ENCODE data around the gene DCD.
"Not testable (repeated sequence)": the region's sequence is repeated elsewhere in the genome, so short reads cannot be mapped to it uniquely, and the experiment has no call there.

Gene DCD

DNA sequence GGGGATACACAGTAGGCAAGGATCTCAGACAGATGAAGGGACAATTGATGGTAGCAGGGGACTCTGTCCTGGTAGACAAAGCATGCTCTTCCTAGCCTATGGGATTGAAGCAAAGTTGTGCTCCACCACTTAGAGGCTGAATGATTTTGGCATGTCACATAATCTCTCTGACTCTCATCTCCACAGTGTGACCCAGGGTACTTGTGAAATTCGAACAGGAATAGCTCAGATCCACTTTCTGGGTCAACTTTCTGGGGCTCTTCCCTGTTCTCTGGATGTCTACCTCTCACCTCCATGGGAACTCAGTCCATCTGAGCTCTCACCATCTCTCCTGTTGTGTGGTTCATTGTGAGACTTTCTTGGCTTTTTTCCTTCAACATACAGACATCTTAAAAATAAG is 1.7 kb upstream of the DCD start:
- Histone ChIP-seq H3K4me1 (ENCODE audit: low read length) (no peaks in the 10 kb centered on the region), H3K4me2 (ENCODE audit: low read length) (no peak overlapping the region), H3K4me3 (ENCODE audit: low read length) (no peak overlapping the region), H4K20me1 (ENCODE audit: insufficient read depth, low read length) (no peaks in the 10 kb centered on the region), H3K27ac (ENCODE audit: low read length) (no peak overlapping the region), H3K27me3 (ENCODE audit: low read depth, low read length) (peaks cover 35% of the 10 kb centered on the region), H3K9me3 (ENCODE audit: insufficient read depth, low read length) (no peaks in the 10 kb centered on the region), H2AFZ (ENCODE audit: low read depth, low read length) (no peak overlapping the region), H3K36me3 (replicated peaks; ENCODE audit: low read depth, low read length) (no peaks in the 10 kb centered on the region), H3K79me2 (ENCODE audit: low read length) (no peaks in the 10 kb centered on the region), H3K9ac (ENCODE audit: low read length) (no peak overlapping the region)
- TF ChIP-seq, protein P1, sequence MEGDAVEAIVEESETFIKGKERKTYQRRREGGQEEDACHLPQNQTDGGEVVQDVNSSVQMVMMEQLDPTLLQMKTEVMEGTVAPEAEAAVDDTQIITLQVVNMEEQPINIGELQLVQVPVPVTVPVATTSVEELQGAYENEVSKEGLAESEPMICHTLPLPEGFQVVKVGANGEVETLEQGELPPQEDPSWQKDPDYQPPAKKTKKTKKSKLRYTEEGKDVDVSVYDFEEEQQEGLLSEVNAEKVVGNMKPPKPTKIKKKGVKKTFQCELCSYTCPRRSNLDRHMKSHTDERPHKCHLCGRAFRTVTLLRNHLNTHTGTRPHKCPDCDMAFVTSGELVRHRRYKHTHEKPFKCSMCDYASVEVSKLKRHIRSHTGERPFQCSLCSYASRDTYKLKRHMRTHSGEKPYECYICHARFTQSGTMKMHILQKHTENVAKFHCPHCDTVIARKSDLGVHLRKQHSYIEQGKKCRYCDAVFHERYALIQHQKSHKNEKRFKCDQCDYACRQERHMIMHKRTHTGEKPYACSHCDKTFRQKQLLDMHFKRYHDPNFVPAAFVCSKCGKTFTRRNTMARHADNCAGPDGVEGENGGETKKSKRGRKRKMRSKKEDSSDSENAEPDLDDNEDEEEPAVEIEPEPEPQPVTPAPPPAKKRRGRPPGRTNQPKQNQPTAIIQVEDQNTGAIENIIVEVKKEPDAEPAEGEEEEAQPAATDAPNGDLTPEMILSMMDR (IDR thresholded peaks at IDR 0.05; ENCODE audit: low read depth, low read length), result no peak

DNA sequence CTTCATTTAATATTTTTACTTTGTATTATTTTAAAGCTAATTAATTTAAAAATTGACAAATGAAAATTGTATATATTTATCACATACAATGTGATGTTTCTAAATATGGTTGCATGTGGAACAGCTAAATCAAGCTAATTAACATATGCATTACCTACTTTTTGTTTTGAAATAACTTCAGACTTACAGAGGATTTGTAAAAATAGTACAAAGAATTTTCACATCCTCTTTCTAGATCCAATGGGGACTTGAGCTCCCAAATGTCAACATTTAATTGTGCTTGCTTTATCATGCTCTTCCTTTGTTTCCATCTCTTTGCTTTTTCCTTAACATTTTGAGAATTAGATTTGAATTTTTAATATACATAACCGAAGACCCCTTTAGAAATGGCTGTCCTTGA is 6.6 kb downstream of the DCD start:
- H4K20me1 ChIP-seq (ENCODE audit: insufficient read depth, low read length), result no peaks in the 10 kb centered on the region
- no peak overlapping the region for H3K9ac ChIP-seq (ENCODE audit: low read length)
- H3K4me1 ChIP-seq (ENCODE audit: low read length), result peaks cover 11% of the 10 kb centered on the region
- H3K9me3 ChIP-seq (ENCODE audit: insufficient read depth, low read length), result no peaks in the 10 kb centered on the region
- no peaks in the 10 kb centered on the region for H3K36me3 ChIP-seq (replicated peaks; ENCODE audit: low read depth, low read length)
- peaks cover 42% of the 10 kb centered on the region for H3K27me3 ChIP-seq (ENCODE audit: low read depth, low read length)
- H3K4me3 ChIP-seq (ENCODE audit: low read length), result no peak overlapping the region
- H3K4me2 ChIP-seq (ENCODE audit: low read length), result no peak overlapping the region
- H3K79me2 ChIP-seq (ENCODE audit: low read length), result no peaks in the 10 kb centered on the region
- TF ChIP-seq, protein P1 (IDR thresholded peaks at IDR 0.05; ENCODE audit: low read depth, low read length), result no peak
- TF ChIP-seq EZH2phosphoT487 (IDR thresholded peaks at IDR 0.05; ENCODE audit: low read depth), result no peak
- H2AFZ ChIP-seq (ENCODE audit: low read depth, low read length), result no peak overlapping the region
- no peak overlapping the region for H3K27ac ChIP-seq (ENCODE audit: low read length)

DNA sequence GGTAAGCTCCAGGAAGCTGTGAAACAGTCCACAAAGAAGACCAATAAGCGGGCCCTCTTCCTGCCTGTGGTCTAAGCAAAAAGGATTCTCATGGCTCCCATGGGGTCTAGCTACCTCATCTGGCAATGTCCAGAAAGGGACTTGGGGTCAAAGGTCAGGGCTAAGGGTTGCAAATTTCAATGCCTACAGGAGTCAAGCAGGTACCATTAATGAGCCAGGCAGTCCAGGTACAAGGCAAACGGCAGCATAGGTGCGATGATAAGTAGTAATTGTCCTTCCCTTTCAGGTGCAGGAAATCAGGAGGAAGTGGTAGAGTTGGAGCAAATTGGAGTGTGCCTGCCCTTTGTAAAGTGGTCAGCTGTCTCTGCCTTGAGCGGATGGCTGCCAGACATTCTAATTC is 7.1 kb downstream of the DCD start:
- H3K36me3 ChIP-seq (replicated peaks; ENCODE audit: low read depth, low read length), result no peaks in the 10 kb centered on the region
- no peak for TF ChIP-seq EZH2phosphoT487 (IDR thresholded peaks at IDR 0.05; ENCODE audit: low read depth)
- TF ChIP-seq, protein P1 (IDR thresholded peaks at IDR 0.05; ENCODE audit: low read depth, low read length), result no peak
- no peak overlapping the region for H3K9ac ChIP-seq (ENCODE audit: low read length)
- no peak overlapping the region for H2AFZ ChIP-seq (ENCODE audit: low read depth, low read length)
- H3K4me2 ChIP-seq (ENCODE audit: low read length), result no peak overlapping the region
- H3K79me2 ChIP-seq (ENCODE audit: low read length), result no peaks in the 10 kb centered on the region
- no peak overlapping the region for H3K4me3 ChIP-seq (ENCODE audit: low read length)
- peaks cover 15% of the 10 kb centered on the region for H3K4me1 ChIP-seq (ENCODE audit: low read length)
- peaks cover 38% of the 10 kb centered on the region for H3K27me3 ChIP-seq (ENCODE audit: low read depth, low read length)
- no peaks in the 10 kb centered on the region for H3K9me3 ChIP-seq (ENCODE audit: insufficient read depth, low read length)
- H3K27ac ChIP-seq (ENCODE audit: low read length), result no peak overlapping the region
- H4K20me1 ChIP-seq (ENCODE audit: insufficient read depth, low read length), result no peaks in the 10 kb centered on the region

DNA sequence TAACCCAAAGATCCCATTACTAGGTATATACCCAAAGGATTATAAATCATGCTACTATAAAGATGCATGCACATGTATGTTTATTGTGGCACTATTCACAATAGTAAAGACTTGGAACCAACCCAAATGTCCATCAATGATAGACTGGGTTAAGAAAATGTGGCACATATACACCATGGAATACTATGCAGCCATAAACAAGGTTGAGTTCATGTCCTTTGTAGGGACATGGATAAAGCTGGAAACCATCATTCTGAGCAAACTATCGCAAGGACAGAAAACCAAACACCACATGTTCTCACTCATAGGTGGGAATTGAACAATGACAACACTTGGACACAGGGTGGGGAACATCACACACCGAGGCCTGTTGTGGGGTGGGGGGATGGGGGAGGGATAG is 9.1 kb downstream of the DCD start:
- peaks cover 19% of the 10 kb centered on the region for H3K27me3 ChIP-seq (ENCODE audit: low read depth, low read length)

DNA sequence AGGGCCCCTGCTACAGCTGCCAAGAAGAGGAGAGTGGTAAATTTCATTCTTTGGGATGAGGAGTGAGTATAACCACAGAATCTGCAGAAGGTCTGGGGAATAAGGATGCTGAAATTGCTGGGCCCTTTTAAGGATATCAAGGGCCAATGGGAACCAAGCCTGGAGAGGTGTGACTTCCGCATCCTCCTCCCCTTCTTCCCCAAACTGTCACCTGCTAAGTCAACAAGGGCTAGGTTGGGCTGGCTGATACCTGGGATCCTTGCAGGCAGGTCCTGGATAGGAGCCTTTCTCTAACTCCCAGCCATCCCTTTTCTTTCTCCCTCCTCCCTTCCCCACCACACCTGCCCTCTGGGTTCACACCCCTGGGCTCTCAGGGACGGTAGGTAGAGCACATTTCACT is 13.4 kb downstream of the DCD start, which contains the start of gene LACRT:
LACRT (minus strand) TSS at position 101 of the 400 bp plus-strand sequence; CDS start at position 47, 54 bp downstream.
- Histone ChIP-seq H3K36me3 (replicated peaks; ENCODE audit: low read depth, low read length) (no peaks in the 10 kb centered on the region), H3K4me1 (ENCODE audit: low read length) (0 out of 2 replicates have a peak, but pooled peaks cover 6% of the 10 kb centered on the region), H3K9ac (ENCODE audit: low read length) (no peak within 1 kb of the TSS), H2AFZ (ENCODE audit: low read depth, low read length) (no peak within 1 kb of the TSS), H3K79me2 (ENCODE audit: low read length) (no peaks in the 10 kb centered on the region), H3K4me2 (ENCODE audit: low read length) (no peak within 1 kb of the TSS), H4K20me1 (ENCODE audit: insufficient read depth, low read length) (no peaks in the 10 kb centered on the region), H3K4me3 (ENCODE audit: low read length) (no peak within 1 kb of the TSS), H3K27ac (ENCODE audit: low read length) (no peak within 1 kb of the TSS), H3K27me3 (ENCODE audit: low read depth, low read length) (peaks cover 3% of the 10 kb centered on the region; the same call in 1 of the 2 replicates), H3K9me3 (ENCODE audit: insufficient read depth, low read length) (no peaks in the 10 kb centered on the region)
- TF ChIP-seq, protein P1 (IDR thresholded peaks at IDR 0.05; ENCODE audit: low read depth, low read length), result no peak
- TF ChIP-seq EZH2phosphoT487 (IDR thresholded peaks at IDR 0.05; ENCODE audit: low read depth), result no peak

More for the DNA sequence above, 9.1 kb downstream of the DCD start:
- H3K4me1 ChIP-seq (ENCODE audit: low read length), result peaks cover 15% of the 10 kb centered on the region
- not testable (repeated sequence) for H2AFZ ChIP-seq (ENCODE audit: low read depth, low read length); H3K27ac ChIP-seq (ENCODE audit: low read length); H3K4me2 ChIP-seq (ENCODE audit: low read length); H3K79me2 ChIP-seq (ENCODE audit: low read length); H3K9ac ChIP-seq (ENCODE audit: low read length); H3K9me3 ChIP-seq (ENCODE audit: insufficient read depth, low read length); H3K36me3 ChIP-seq (replicated peaks; ENCODE audit: low read depth, low read length); H4K20me1 ChIP-seq (ENCODE audit: insufficient read depth, low read length); H3K4me3 ChIP-seq (ENCODE audit: low read length)

Data from OCI-LY3 (cell line).